Osteoblast (primary cell): ENCODE results near the gene RBFOX2. TPM values are rescaled to one million over a fixed set of nuclear protein-coding genes. Genes with fewer than 3 reads are reported as not detected.
"Not testable (repeated sequence)": the region's sequence is repeated elsewhere in the genome, so short reads cannot be mapped to it uniquely, and the experiment has no call there.

Source experiments
- DNase-seq: peaks from one replicate; pipeline ENCODE4 v3.0.0; 2011; ENCODE audit warnings: low spot score, mixed read lengths; ENCODE audit not compliant: insufficient read length; ENCODE audit errors: missing footprints
- H2AFZ ChIP-seq: 2 replicates; pipeline ENCODE4 v1.6.0; 2011; ENCODE audit warnings: mild to moderate bottlenecking, low read length
- H3K27ac ChIP-seq: 2 replicates; pipeline ENCODE4 v1.5.1; 2011; ENCODE audit warnings: mild to moderate bottlenecking, low read depth, low read length, moderate library complexity
- H3K27me3 ChIP-seq: 2 replicates; pipeline ENCODE4 v1.6.0; 2012; ENCODE audit warnings: mild to moderate bottlenecking, control low read depth, inconsistent platforms, low read length, moderate library complexity; ENCODE audit not compliant: insufficient read depth
- H3K36me3 ChIP-seq: 2 replicates; pipeline ENCODE4 v1.5.1; 2011; ENCODE audit warnings: mild to moderate bottlenecking, low read length, control low read depth, moderate library complexity; ENCODE audit not compliant: insufficient read depth
- H3K4me1 ChIP-seq: 2 replicates; pipeline ENCODE4 v1.5.1; 2011; ENCODE audit warnings: mild to moderate bottlenecking, low read length, control low read depth, moderate library complexity; ENCODE audit not compliant: insufficient read depth
- H3K4me2 ChIP-seq: 2 replicates; pipeline ENCODE4 v1.6.0; 2011; ENCODE audit warnings: mild to moderate bottlenecking, low read length; ENCODE audit not compliant: insufficient read depth
- H3K4me3 ChIP-seq: fragments of 200-600 bp; sonication (generic); 3 replicates; pipeline ENCODE4 v1.5.1; 2012; ENCODE audit warnings: mild to moderate bottlenecking, low read length, inconsistent platforms; ENCODE audit not compliant: insufficient read depth
- H3K79me2 ChIP-seq: 2 replicates; pipeline ENCODE4 v1.6.0; 2012; ENCODE audit warnings: mild to moderate bottlenecking, low read length, control low read depth, inconsistent platforms; ENCODE audit not compliant: insufficient read depth
- H3K9me3 ChIP-seq: 2 replicates; pipeline ENCODE4 v1.5.1; 2011; ENCODE audit warnings: low read depth, low read length, control low read depth
- H4K20me1 ChIP-seq: 2 replicates; pipeline ENCODE4 v1.6.0; 2012; ENCODE audit warnings: mild to moderate bottlenecking, low read length, control low read depth; ENCODE audit not compliant: insufficient read depth
- CTCF ChIP-seq: IDR thresholded peaks from 2 replicates; pipeline ENCODE4 v1.5.1; 2011; ENCODE audit warnings: mild to moderate bottlenecking, low read depth, low read length, moderate library complexity; ENCODE audit errors: extremely low read depth
- total RNA-seq: library from RNA; depleted of rRNA; stranded (reverse); fragments of >200 nt; gene quantifications from 2 replicates; pipeline ENCODE4 v1.2.3, GENCODE V29; 2012

Gene RBFOX2
- total RNA-seq, 1 donor, result 171 TPM

GRCh38 chr22:35708453-35708852 lies 320.2 kb downstream of the RBFOX2 start:
- H3K4me3 ChIP-seq, result no peak overlapping the region
- peaks cover 26% of the 10 kb centered on the region for H3K4me1 ChIP-seq
- no peak for TF ChIP-seq CTCF
- no peak overlapping the region for H3K27ac ChIP-seq
- H3K4me2 ChIP-seq, result no peak overlapping the region
- H3K36me3 ChIP-seq, result no peaks in the 10 kb centered on the region
- H3K9me3 ChIP-seq, result no peaks in the 10 kb centered on the region
- no peaks in the 10 kb centered on the region for H4K20me1 ChIP-seq
- H3K79me2 ChIP-seq, result no peaks in the 10 kb centered on the region
- no peak for DNase-seq
- H3K27me3 ChIP-seq, result no peaks in the 10 kb centered on the region
- no peak overlapping the region for H2AFZ ChIP-seq

- Histone ChIP-seq H3K79me2 (no peaks in the 10 kb centered on the region), H3K9me3 (no peaks in the 10 kb centered on the region), H4K20me1 (no peaks in the 10 kb centered on the region), H3K27me3 (no peaks in the 10 kb centered on the region), H3K4me3 (no peak overlapping the region), H3K27ac (no peak overlapping the region), H2AFZ (no peak overlapping the region), H3K4me1 (peaks cover 26% of the 10 kb centered on the region), H3K36me3 (no peaks in the 10 kb centered on the region), H3K4me2 (peak overlapping the region; percentile 22)
- peak; percentile 96 for DNase-seq
- no peak for TF ChIP-seq CTCF
Measured at GRCh38 chr22:35705141-35705540, 323.5 kb downstream of the RBFOX2 start.

- Histone ChIP-seq H3K79me2 (no peaks in the 10 kb centered on the region), H3K4me2 (peak overlapping the region; percentile 7), H4K20me1 (no peaks in the 10 kb centered on the region), H3K36me3 (no peaks in the 10 kb centered on the region), H2AFZ (peak overlapping the region; percentile 30), H3K4me1 (peaks cover 26% of the 10 kb centered on the region), H3K4me3 (no peak overlapping the region), H3K9me3 (no peaks in the 10 kb centered on the region), H3K27ac (no peak overlapping the region), H3K27me3 (no peaks in the 10 kb centered on the region)
- peak; percentile 84 for DNase-seq
- TF ChIP-seq CTCF, result no peak
Measured at GRCh38 chr22:35703861-35704584, 324.6 kb downstream of the RBFOX2 start.

- not testable (repeated sequence) for H3K9me3 ChIP-seq, DNase-seq, H2AFZ ChIP-seq, H3K27ac ChIP-seq, H3K36me3 ChIP-seq, H3K79me2 ChIP-seq, H3K4me2 ChIP-seq, H3K27me3 ChIP-seq, H4K20me1 ChIP-seq, H3K4me3 ChIP-seq
- peaks cover 13% of the 10 kb centered on the region for H3K4me1 ChIP-seq
Measured at GRCh38 chr22:35699852-35700251, 328.8 kb downstream of the RBFOX2 start.
